GM19455 (cell line): ENCODE measurements around the gene ITGA4.
"Not testable (repeated sequence)": the region's sequence is repeated elsewhere in the genome, so short reads cannot be mapped to it uniquely, and the experiment has no call there.

Source experiments
- ATAC-seq: cut with Tn5 transposase; IDR thresholded peaks from one replicate; pipeline ENCODE4 v1.9.1; 2021; ENCODE audit not compliant: unreplicated experiment

The ITGA4 gene

GRCh38 chr2:181457121-181457740 is at the start of gene ITGA4:
TSS of gene ITGA4 (plus strand) at chr2:181457386. CDS start at chr2:181457655, 269 bp downstream.
- ATAC-seq = peak; percentile 79

GRCh38 chr2:181408861-181409260 is 48.3 kb upstream of the ITGA4 start:
- ATAC-seq = no peak

- peak; percentile 93 for ATAC-seq
Measured at GRCh38 chr2:181411105-181411849, 45.9 kb upstream of the ITGA4 start.

GRCh38 chr2:181419129-181419855 is 37.9 kb upstream of the ITGA4 start:
- ATAC-seq = no peak

- ATAC-seq = no peak
Measured at GRCh38 chr2:181420259-181421130, 36.7 kb upstream of the ITGA4 start.

GRCh38 chr2:181421131-181421458 is 36.1 kb upstream of the ITGA4 start:
- no peak for ATAC-seq

- no peak for ATAC-seq
Measured at GRCh38 chr2:181421464-181421863, 35.7 kb upstream of the ITGA4 start.

- no peak for ATAC-seq
Measured at GRCh38 chr2:181426672-181427071, 30.5 kb upstream of the ITGA4 start.

GRCh38 chr2:181430406-181431118 is 26.6 kb upstream of the ITGA4 start:
- ATAC-seq = no peak

- no peak for ATAC-seq
Measured at GRCh38 chr2:181431674-181432073, 25.5 kb upstream of the ITGA4 start.

- no peak for ATAC-seq
Measured at GRCh38 chr2:181438261-181438660, 18.9 kb upstream of the ITGA4 start.

- no peak for ATAC-seq
Measured at GRCh38 chr2:181440344-181440743, 16.8 kb upstream of the ITGA4 start.

GRCh38 chr2:181440919-181441318 is 16.3 kb upstream of the ITGA4 start:
- no peak for ATAC-seq

GRCh38 chr2:181441670-181442069 is 15.5 kb upstream of the ITGA4 start:
- no peak for ATAC-seq

GRCh38 chr2:181444654-181445053 is 12.5 kb upstream of the ITGA4 start:
- no peak for ATAC-seq

GRCh38 chr2:181446985-181447384 is 10.2 kb upstream of the ITGA4 start:
- ATAC-seq = no peak

GRCh38 chr2:181449278-181449677 is 7.9 kb upstream of the ITGA4 start:
- ATAC-seq = not testable (repeated sequence)

GRCh38 chr2:181454686-181455450 is 2.3 kb upstream of the ITGA4 start:
- no peak for ATAC-seq

- ATAC-seq = peak; percentile 76
Measured at GRCh38 chr2:181456660-181457120, 496 bp upstream of the ITGA4 start.
